M059J (cell line): ENCODE data around the gene PIAS4. TPM values are rescaled to one million over a fixed set of nuclear protein-coding genes. Genes with fewer than 3 reads are reported as not detected.

Experiments used
- DNase-seq: peaks from one replicate; pipeline ENCODE4 v3.0.0-alpha.2; 2012; ENCODE audit warnings: low read depth
- total RNA-seq: library from RNA; depleted of rRNA; stranded (reverse); fragments of >200 nt; shearing (Covaris generic); gene quantifications from 2 replicates; pipeline ENCODE4 v1.2.3, GENCODE V29; 2014; rRNA removed

PIAS4 gene
- total RNA-seq, 1 experiment from 2014 or later = 19.5 TPM

DNA sequence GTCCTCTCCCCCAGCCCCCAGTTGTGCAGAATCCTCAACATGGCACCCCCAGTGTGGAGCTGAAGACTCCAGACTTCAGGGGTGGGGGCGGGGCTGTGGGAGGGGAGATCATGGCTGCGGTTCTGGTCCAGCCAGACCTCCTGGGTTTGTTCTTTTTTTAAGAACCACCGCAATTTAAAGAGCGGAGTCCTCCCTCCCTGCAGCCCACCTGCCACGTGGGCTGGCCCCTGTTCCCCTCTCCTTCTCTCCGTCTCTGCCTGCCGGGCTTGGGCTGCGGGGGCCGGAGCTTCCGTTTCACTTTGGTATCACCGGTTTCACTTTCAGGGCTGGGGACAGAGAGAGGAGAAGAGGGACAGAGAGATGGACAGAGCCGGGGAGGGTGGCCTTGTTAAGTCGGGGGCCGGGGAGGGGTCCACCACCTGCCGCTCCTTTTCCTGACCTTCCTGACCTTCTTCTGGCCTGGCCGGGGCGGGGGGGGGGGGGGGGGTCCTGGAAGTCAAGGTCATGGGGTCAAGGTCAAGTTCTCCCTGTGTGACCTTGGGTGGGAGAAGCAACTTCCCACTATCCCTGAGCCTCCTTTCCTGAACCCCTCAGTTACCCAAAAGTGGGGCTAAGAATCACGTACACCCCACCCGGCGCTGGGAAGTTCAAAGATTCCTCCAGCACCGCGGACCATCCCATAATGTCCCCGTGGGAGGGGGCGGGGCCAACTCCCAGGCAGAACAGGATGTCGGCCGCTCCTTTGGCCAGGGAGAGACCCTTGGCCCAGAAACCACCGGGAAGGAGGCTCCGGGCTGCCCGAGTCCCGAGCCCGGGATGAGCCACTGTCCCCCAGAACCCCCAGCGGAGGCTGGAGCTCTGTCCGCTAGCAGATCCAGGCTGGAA lies 70.5 kb downstream of the PIAS4 start:
- peak; percentile 58 for DNase-seq

DNA sequence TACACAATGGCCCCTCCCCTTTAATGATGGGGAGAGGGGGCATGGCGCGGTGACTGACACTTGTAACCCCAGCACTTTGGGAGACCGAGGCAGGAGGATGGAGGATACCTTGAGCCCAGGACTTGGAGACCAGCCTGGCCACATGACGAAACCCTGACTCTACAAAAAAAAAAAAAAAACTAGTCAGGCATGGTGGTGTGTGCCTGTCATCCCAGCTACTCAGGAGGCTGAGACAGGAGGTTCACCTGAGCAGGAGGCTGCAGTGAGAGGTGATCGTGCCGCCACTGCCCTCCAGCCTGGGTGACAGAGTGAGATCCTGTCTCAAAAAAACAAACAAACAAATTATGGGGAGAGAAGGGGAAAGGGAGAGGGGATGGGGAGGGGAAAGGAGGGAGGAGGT lies 72.9 kb downstream of the PIAS4 start:
- no peak for DNase-seq

DNA sequence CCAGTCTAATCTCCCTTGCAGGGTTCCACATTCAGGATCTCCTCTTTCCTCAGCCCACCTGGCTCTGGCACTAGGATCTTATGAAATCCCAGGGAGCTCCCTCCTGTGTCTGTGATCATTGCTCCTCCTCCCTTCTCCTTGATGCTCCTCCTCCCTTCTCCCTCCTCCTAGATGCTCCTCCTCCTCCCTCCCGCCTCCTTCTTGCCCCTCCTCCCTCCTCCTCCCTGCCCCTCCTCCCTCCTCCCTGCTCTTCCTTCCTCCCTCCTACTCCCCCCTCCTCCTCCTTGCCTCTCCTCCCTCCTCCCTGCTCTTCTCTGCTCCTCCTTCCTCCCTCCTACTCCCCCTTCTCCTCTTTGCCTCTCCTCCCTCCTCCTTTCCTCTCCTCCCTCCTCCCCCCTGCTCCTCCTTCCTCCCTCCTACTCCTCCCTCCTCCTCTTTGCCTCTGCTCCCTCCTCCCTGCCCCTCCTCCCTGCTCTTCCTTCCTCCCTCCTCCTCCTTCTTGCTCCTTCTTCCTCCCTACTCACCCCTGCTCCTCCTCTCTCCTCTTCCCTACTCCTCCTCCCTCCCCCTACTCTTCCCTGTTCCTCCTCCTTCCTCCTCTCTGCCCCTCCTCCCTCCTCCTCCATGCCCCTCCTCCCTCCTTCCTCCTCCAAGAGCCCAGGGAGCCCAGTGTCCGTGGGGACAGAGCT lies 74.0 kb downstream of the PIAS4 start:
- DNase-seq = no peak

DNA sequence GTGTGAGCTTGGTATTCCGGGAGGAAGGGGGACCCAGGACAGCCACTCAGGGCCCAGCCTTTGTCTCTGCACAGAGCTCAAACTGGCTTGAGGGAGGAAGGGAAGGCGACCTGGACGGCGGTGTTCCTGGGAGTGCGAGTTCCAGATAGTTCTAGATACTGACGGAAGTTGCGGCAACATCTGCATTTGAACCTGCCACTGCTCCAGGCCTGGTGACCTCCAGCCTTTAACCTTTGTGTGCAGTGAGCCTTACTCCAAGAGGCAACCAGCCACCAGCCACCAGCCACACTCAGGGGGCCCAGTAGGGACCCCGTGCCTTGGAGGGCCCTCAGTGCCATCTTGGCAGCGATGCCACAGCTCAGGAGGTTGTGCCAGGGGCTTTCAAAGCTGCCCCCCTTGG lies 74.6 kb downstream of the PIAS4 start:
- DNase-seq = no peak

DNA sequence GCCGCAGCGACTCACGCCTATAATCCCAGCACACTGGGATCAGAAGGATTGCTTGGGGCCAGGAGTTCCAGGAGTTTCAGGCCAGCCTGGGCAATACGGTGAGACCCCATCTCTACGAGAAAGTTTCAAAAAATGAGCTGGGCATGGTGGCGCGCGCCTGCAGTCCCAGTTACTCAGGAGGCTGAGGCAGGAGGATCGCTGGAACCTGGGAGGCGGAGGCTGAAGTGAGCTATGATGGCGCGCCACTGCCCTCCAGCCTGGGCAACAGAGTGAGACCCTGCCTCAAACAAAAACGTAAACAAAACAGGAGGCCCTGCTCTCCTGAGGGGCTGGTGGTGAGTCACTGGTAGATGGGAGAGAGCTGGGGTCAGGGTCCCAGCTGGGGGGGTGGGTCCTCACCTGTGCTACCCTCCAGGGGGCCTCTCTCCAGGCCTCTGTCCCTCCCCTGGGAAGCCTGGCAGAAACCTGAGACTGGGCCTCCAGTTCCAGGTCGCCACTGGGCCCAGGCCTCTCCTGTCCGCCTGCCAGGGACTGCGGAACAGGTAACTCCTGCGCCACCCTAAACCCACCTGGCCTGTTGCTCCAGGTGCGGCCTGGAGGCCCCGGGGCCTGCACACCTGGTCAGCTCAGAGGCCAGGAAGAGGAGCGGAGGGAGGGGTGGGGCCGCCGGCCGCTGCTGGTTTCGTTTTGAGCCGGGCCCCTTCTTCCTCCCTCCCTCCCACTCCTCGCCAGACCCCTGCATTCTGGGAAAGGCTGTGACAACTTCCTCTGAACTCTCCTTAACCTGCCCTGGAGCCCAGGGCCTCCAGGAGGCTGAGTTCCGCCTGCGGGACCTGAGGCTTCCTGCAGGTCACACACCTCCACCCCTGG lies 76.4 kb downstream of the PIAS4 start:
- DNase-seq = no peak

GRCh38 chr19:4084547-4084877 lies 77.0 kb downstream of the PIAS4 start:
- DNase-seq = no peak

- DNase-seq = no peak
Observed at GRCh38 chr19:4086411-4086867, 78.9 kb downstream of the PIAS4 start.

DNA sequence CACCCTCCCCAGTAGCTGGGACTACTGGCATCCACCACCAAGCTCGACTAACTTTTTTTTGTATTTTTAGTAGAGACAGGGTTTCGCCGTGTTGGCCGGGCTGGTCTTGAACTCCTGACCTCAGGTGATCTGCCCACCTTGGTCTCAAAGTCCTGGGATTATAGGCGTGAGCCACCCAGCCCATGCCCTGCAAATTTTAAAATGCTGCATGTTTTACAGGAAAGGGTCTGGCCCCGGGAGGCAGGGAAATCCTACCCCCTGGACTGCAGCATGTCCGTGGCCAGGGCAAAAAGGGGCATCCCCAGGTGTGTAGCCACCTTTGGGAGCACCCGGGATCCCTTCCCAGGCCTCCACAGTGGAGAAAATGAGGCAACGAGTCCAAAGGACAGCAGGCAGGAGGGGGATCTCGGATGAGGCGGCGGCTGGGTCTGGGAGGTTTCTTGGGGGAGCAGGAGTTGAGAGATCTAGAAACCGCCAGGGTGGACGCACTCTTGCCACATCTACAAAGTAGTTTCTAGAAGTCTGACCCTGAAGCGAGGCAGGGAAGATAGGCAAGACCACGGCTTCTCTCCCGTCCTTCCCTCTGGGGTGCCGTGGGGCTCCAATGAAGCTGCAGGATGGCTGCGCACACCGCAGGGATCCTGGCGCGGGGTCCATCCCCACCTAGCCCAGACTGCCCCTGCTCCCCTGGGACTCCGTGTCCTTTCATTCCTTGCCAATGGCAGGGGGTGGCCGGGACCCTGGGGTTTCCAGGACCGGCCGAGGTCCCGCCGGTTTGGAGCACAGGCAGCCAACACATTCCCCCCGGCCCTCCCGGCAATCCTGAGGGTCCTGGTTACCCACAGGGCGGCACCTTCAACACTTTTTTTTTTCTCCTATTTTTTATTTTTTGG lies 80.5 kb downstream of the PIAS4 start:
- DNase-seq = no peak

GRCh38 chr19:4088975-4089374 lies 81.4 kb downstream of the PIAS4 start:
- DNase-seq = no peak

Other genes with a start within 250 kb of the PIAS4 start
- 13.7 and 15.0 TPM in 2 replicates for gene APBA3, start 246.0 kb upstream of the PIAS4 start, total RNA-seq
- 48.6 and 81.6 TPM in 2 replicates for gene MRPL54, start 245.1 kb upstream of the PIAS4 start, total RNA-seq
- gene RAX2, start 235.5 kb upstream of the PIAS4 start, total RNA-seq = not detected in 2 replicates
- not detected in 2 replicates for gene MATK, start 221.4 kb upstream of the PIAS4 start, total RNA-seq
- not detected in 2 replicates for gene ZFR2, start 138.7 kb upstream of the PIAS4 start, total RNA-seq
- 0.12 TPM in 1 of 2 replicates, not detected in the other for gene ATCAY, start 127.1 kb upstream of the PIAS4 start, total RNA-seq
- gene NMRK2, start 74.7 kb upstream of the PIAS4 start, total RNA-seq = not detected in 2 replicates
- gene DAPK3, start 36.6 kb upstream of the PIAS4 start, total RNA-seq = 76.7 and 148 TPM in 2 replicates
- gene EEF2, start 22.3 kb upstream of the PIAS4 start, total RNA-seq = 667 and 964 TPM in 2 replicates
- gene ZBTB7A, start 59.2 kb downstream of the PIAS4 start, total RNA-seq = 6.1 and 17.7 TPM in 2 replicates
- 115 and 162 TPM in 2 replicates for gene MAP2K2, start 116.4 kb downstream of the PIAS4 start, total RNA-seq
- 0.39 TPM in 1 of 2 replicates, not detected in the other for gene CREB3L3, start 145.9 kb downstream of the PIAS4 start, total RNA-seq
- 9.4 and 21.9 TPM in 2 replicates for gene SIRT6, start 174.8 kb downstream of the PIAS4 start, total RNA-seq
- gene ANKRD24, start 175.0 kb downstream of the PIAS4 start, total RNA-seq = 0.12 and 0.20 TPM in 2 replicates
- gene EBI3, start 221.8 kb downstream of the PIAS4 start, total RNA-seq = 2.7 and 3.0 TPM in 2 replicates
- 24.4 and 28.2 TPM in 2 replicates for gene YJU2, start 239.3 kb downstream of the PIAS4 start, total RNA-seq